Astrocyte (in vitro differentiated cells and primary cell): Measurements from ENCODE around the gene WIPI1. TPM values are rescaled to one million over a fixed set of nuclear protein-coding genes. Genes with fewer than 3 reads are reported as not detected.
"Not testable (repeated sequence)": the region's sequence is repeated elsewhere in the genome, so short reads cannot be mapped to it uniquely, and the experiment has no call there.

Experiments
- DNase-seq: peaks from one replicate; pipeline ENCODE4 v3.0.0-alpha.2; 2010; ENCODE audit warnings: low read depth
- FAIRE-seq: peaks from 2 replicates; lab custom pipeline; 2011; peaks lifted over from hg19 to GRCh38; lab: Jason Lieb, UNC
- H2AFZ ChIP-seq: 2 replicates; pipeline ENCODE4 v1.6.0; 2012; ENCODE audit warnings: low read depth, low read length, inconsistent platforms
- H3K27ac ChIP-seq: 2 replicates; pipeline ENCODE4 v1.5.1; 2011; ENCODE audit warnings: low read depth, low read length, inconsistent platforms
- H3K27me3 ChIP-seq: 2 replicates; pipeline ENCODE4 v1.6.0; 2011; ENCODE audit warnings: low read length, inconsistent platforms; ENCODE audit not compliant: insufficient read depth
- H3K36me3 ChIP-seq: 2 replicates; pipeline ENCODE4 v1.5.1; 2011; ENCODE audit warnings: low read length, inconsistent platforms; ENCODE audit not compliant: insufficient read depth
- H3K4me1 ChIP-seq: 2 replicates; pipeline ENCODE4 v1.5.1; 2011; ENCODE audit warnings: low read length, inconsistent platforms; ENCODE audit not compliant: insufficient read depth
- H3K4me2 ChIP-seq: 2 replicates; pipeline ENCODE4 v1.6.0; 2012; ENCODE audit warnings: low read length, inconsistent platforms
- H3K4me3 ChIP-seq: 2 replicates; pipeline ENCODE4 v1.5.1; 2011; ENCODE audit warnings: low read depth, mild to moderate bottlenecking, low read length, inconsistent platforms; ENCODE audit not compliant: insufficient read depth
- H3K79me2 ChIP-seq: 2 replicates; pipeline ENCODE4 v1.6.0; 2012; ENCODE audit warnings: mild to moderate bottlenecking, low read length, inconsistent platforms; ENCODE audit not compliant: insufficient read depth
- H3K9ac ChIP-seq: 2 replicates; pipeline ENCODE4 v1.6.0; 2012; ENCODE audit warnings: mild to moderate bottlenecking, low read length, inconsistent platforms
- H3K9me3 ChIP-seq: 2 replicates; pipeline ENCODE4 v1.5.1; 2012; ENCODE audit warnings: low read depth, mild to moderate bottlenecking, low read length, inconsistent platforms; ENCODE audit not compliant: insufficient read depth
- H4K20me1 ChIP-seq: 2 replicates; pipeline ENCODE4 v1.6.0; 2012; ENCODE audit warnings: low read length, inconsistent platforms; ENCODE audit not compliant: insufficient read depth
- H3K27ac Mint-ChIP-seq: one replicate; pipeline ENCODE4 v1.8.0; 2021; ENCODE audit warnings: mild to moderate bottlenecking, mixed read lengths; ENCODE audit not compliant: unreplicated experiment
- H3K27me3 Mint-ChIP-seq: one replicate; pipeline ENCODE4 v1.8.0; 2021; ENCODE audit warnings: low read depth, mixed read lengths; ENCODE audit not compliant: unreplicated experiment
- H3K36me3 Mint-ChIP-seq: one replicate; pipeline ENCODE4 v1.8.0; 2021; ENCODE audit warnings: low read depth, mixed read lengths; ENCODE audit not compliant: unreplicated experiment
- H3K4me1 Mint-ChIP-seq: one replicate; pipeline ENCODE4 v1.8.0; 2021; ENCODE audit warnings: low read depth, mixed read lengths; ENCODE audit not compliant: unreplicated experiment
- H3K4me3 Mint-ChIP-seq: one replicate; pipeline ENCODE4 v1.8.0; 2021; ENCODE audit warnings: mild to moderate bottlenecking, moderate library complexity, mixed read lengths; ENCODE audit not compliant: unreplicated experiment
- H3K9me3 Mint-ChIP-seq: one replicate; pipeline ENCODE4 v1.8.0; 2021; ENCODE audit warnings: mild to moderate bottlenecking, mixed read lengths; ENCODE audit not compliant: unreplicated experiment
- CTCF ChIP-seq: IDR thresholded peaks from 2 replicates; pipeline ENCODE4 v1.5.1; 2011; ENCODE audit warnings: low read depth, mild to moderate bottlenecking, inconsistent platforms, low read length, moderate library complexity; ENCODE audit not compliant: insufficient read depth
- EZH2 ChIP-seq: IDR thresholded peaks from 2 replicates; pipeline ENCODE4 v1.6.1; 2012; ENCODE audit warnings: mild to moderate bottlenecking, low read length, inconsistent platforms; ENCODE audit not compliant: insufficient read depth
- total RNA-seq: library from RNA; stranded (reverse); gene quantifications from 2 replicates; pipeline ENCODE4 v1.2.1, GENCODE V29; 2021

WIPI1 gene
- total RNA-seq, 1 donor from 2014 or later = 83.5 TPM

DNA sequence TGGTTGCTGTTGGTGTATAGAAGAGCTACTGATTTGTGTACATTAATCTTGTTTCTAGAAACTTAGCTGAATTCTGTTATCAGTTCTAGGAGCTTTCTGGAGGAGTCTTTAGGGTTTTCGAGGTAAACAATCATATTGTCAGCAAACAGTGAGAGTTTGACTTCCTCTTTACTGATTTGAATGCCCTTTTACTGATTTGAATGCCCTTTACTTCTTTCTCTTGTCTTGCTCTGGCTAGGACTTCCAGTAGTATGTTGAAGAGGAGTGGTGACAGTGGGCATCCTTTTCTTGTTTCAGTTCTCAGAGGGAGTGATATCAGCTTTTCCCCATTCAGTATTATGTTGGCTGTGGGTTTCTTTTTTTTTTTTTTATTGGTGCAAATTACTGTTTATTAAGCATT is 49.6 kb downstream of the WIPI1 start:
- not testable (repeated sequence) for H3K27me3 Mint-ChIP-seq, H3K4me1 ChIP-seq, H3K4me2 ChIP-seq, H3K27ac Mint-ChIP-seq, H3K9ac ChIP-seq, H3K27ac ChIP-seq, H2AFZ ChIP-seq, H3K36me3 ChIP-seq, H3K9me3 Mint-ChIP-seq, H3K9me3 ChIP-seq, H3K4me1 Mint-ChIP-seq, DNase-seq, H3K27me3 ChIP-seq, H3K79me2 ChIP-seq, FAIRE-seq, H4K20me1 ChIP-seq, H3K4me3 Mint-ChIP-seq, H3K36me3 Mint-ChIP-seq, H3K4me3 ChIP-seq

DNA sequence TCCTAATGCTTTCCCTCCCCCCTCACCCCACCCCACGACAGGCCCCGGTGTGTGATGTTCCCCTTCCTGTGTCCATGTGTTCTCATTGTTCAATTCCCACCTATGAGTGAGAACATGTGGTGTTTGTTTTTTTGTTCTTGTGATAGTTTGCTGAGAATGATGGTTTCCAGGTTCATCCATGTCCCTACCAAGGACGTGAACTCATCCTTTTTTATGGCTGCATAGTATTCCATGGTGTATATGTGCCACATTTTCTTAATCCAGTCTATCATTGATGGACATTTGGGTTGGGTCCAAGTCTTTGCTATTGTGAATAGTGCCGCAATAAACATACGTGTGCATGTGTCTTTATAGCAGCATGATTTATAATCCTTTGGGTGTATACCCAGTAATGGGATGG is 53.5 kb downstream of the WIPI1 start:
- not testable (repeated sequence) for H3K79me2 ChIP-seq, H3K27ac Mint-ChIP-seq

DNA sequence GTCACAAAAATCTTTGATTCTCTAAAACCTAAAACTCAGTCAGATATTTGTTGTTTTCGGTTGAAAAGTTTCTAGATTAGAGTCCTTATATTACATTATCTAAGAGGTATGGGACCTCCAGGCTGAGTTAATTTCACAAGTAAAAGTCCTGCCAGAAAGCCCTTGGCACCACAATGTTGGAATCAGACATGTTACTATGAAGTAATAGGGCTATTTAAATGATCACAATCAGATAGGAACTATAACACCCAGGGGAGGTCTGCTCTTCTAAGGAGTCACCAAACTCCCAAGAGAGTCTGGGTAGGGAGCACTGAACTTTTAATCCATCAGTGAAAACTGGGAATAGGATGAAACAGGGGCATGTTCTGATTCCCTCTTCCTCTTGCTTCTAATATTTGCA is 54.2 kb downstream of the WIPI1 start:
- no peak overlapping the region for H3K9ac ChIP-seq
- TF ChIP-seq EZH2 (no peak), CTCF (no peak)
- H3K27ac ChIP-seq = no peak overlapping the region
- H3K4me3 ChIP-seq = no peak overlapping the region
- no peak overlapping the region for H3K4me2 ChIP-seq
- peaks cover 19% of the 10 kb centered on the region for H3K4me1 ChIP-seq
- H3K4me3 Mint-ChIP-seq = no peak overlapping the region
- no peaks in the 10 kb centered on the region for H3K79me2 ChIP-seq
- no peak overlapping the region for H2AFZ ChIP-seq
- H3K36me3 Mint-ChIP-seq = peaks cover 4% of the 10 kb centered on the region
- no peak overlapping the region for H3K27ac Mint-ChIP-seq
- peaks cover 9% of the 10 kb centered on the region for H3K9me3 Mint-ChIP-seq
- H3K4me1 Mint-ChIP-seq = peaks cover 16% of the 10 kb centered on the region
- DNase-seq = no peak
- peaks cover 3% of the 10 kb centered on the region for H3K9me3 ChIP-seq
- FAIRE-seq = no peak
- H3K27me3 Mint-ChIP-seq = no peaks in the 10 kb centered on the region
- H4K20me1 ChIP-seq = no peaks in the 10 kb centered on the region
- H3K27me3 ChIP-seq = no peaks in the 10 kb centered on the region
- no peaks in the 10 kb centered on the region for H3K36me3 ChIP-seq

More for the DNA sequence above, 53.5 kb downstream of the WIPI1 start:
- H3K4me2 ChIP-seq, H3K9ac ChIP-seq, FAIRE-seq, H3K27me3 ChIP-seq, H3K9me3 Mint-ChIP-seq, H3K36me3 Mint-ChIP-seq, H3K4me3 ChIP-seq, H3K27ac ChIP-seq, DNase-seq, H3K27me3 Mint-ChIP-seq, H4K20me1 ChIP-seq, H3K4me3 Mint-ChIP-seq, H3K9me3 ChIP-seq, H3K36me3 ChIP-seq, H2AFZ ChIP-seq: not testable (repeated sequence)
- H3K4me1 ChIP-seq = peaks cover 17% of the 10 kb centered on the region
- H3K4me1 Mint-ChIP-seq = peaks cover 13% of the 10 kb centered on the region

- H3K27ac ChIP-seq = no peak overlapping the region
- H3K4me1 ChIP-seq = peaks cover 19% of the 10 kb centered on the region
- no peak overlapping the region for H3K4me3 Mint-ChIP-seq
- peaks cover 2% of the 10 kb centered on the region for H3K9me3 ChIP-seq
- H3K36me3 Mint-ChIP-seq = peaks cover under 1% of the 10 kb centered on the region
- FAIRE-seq (no peak), DNase-seq (no peak)
- peaks cover 1% of the 10 kb centered on the region for H3K9me3 Mint-ChIP-seq
- no peak overlapping the region for H3K9ac ChIP-seq
- no peaks in the 10 kb centered on the region for H3K79me2 ChIP-seq
- H3K27ac Mint-ChIP-seq = no peak overlapping the region
- peaks cover 1% of the 10 kb centered on the region for H3K27me3 Mint-ChIP-seq
- peaks cover 16% of the 10 kb centered on the region for H3K4me1 Mint-ChIP-seq
- no peak overlapping the region for H3K4me3 ChIP-seq
- no peak for TF ChIP-seq CTCF
- TF ChIP-seq EZH2 = no peak
- no peaks in the 10 kb centered on the region for H4K20me1 ChIP-seq
- H2AFZ ChIP-seq = no peak overlapping the region
- H3K36me3 ChIP-seq = no peaks in the 10 kb centered on the region
- H3K27me3 ChIP-seq = no peaks in the 10 kb centered on the region
- H3K4me2 ChIP-seq = no peak overlapping the region
These were observed 56.0 kb downstream of the WIPI1 start for GRCh38 chr17:68401288-68401687.
